Mucosa of rectum (tissue), 2 donors: Measurements from ENCODE around the gene ERCC6L.
A peak's percentile ranks its signal among the peaks of the same experiment; 100 is the strongest.

Experiments
- H3K27ac ChIP-seq, 2 donors: one replicate each; pipeline ENCODE4 v1.7.0; 2013; ENCODE audit warnings: inconsistent platforms in 2 of 2, low read depth in 2 of 2, low read length in 2 of 2
- H3K27me3 ChIP-seq, 2 donors: one replicate each; pipeline ENCODE4 v1.7.0; 2013; ENCODE audit warnings: low read length in 2 of 2; ENCODE audit not compliant: control insufficient read depth in 2 of 2, insufficient read depth in 2 of 2
- H3K36me3 ChIP-seq, 2 donors: one replicate each; pipeline ENCODE4 v1.7.0; 2013; ENCODE audit warnings: low read length in 2 of 2; ENCODE audit not compliant: control insufficient read depth in 2 of 2, insufficient read depth in 2 of 2
- H3K4me1 ChIP-seq, 2 donors: one replicate each; pipeline ENCODE4 v1.7.0; 2013; ENCODE audit warnings: low read length in 2 of 2, mild to moderate bottlenecking in 1 of 2; ENCODE audit not compliant: control insufficient read depth in 2 of 2, insufficient read depth in 2 of 2
- H3K4me3 ChIP-seq, 2 donors: one replicate each; pipeline ENCODE4 v1.7.0; 2013; ENCODE audit warnings: low read length in 2 of 2
- H3K9ac ChIP-seq, 2 donors: one replicate each; pipeline ENCODE4 v1.7.0; 2013; ENCODE audit warnings: low read length in 2 of 2, low read depth in 1 of 2, mild to moderate bottlenecking in 1 of 2
- H3K9me3 ChIP-seq, 2 donors: one replicate each; pipeline ENCODE4 v1.7.0; 2013; ENCODE audit warnings: low read length in 2 of 2; ENCODE audit not compliant: control insufficient read depth in 2 of 2
- donor health status: healthy.
- donor health status: Normal muscosa, but diverticular disease.

Gene ERCC6L, protein sequence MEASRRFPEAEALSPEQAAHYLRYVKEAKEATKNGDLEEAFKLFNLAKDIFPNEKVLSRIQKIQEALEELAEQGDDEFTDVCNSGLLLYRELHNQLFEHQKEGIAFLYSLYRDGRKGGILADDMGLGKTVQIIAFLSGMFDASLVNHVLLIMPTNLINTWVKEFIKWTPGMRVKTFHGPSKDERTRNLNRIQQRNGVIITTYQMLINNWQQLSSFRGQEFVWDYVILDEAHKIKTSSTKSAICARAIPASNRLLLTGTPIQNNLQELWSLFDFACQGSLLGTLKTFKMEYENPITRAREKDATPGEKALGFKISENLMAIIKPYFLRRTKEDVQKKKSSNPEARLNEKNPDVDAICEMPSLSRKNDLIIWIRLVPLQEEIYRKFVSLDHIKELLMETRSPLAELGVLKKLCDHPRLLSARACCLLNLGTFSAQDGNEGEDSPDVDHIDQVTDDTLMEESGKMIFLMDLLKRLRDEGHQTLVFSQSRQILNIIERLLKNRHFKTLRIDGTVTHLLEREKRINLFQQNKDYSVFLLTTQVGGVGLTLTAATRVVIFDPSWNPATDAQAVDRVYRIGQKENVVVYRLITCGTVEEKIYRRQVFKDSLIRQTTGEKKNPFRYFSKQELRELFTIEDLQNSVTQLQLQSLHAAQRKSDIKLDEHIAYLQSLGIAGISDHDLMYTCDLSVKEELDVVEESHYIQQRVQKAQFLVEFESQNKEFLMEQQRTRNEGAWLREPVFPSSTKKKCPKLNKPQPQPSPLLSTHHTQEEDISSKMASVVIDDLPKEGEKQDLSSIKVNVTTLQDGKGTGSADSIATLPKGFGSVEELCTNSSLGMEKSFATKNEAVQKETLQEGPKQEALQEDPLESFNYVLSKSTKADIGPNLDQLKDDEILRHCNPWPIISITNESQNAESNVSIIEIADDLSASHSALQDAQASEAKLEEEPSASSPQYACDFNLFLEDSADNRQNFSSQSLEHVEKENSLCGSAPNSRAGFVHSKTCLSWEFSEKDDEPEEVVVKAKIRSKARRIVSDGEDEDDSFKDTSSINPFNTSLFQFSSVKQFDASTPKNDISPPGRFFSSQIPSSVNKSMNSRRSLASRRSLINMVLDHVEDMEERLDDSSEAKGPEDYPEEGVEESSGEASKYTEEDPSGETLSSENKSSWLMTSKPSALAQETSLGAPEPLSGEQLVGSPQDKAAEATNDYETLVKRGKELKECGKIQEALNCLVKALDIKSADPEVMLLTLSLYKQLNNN

DNA sequence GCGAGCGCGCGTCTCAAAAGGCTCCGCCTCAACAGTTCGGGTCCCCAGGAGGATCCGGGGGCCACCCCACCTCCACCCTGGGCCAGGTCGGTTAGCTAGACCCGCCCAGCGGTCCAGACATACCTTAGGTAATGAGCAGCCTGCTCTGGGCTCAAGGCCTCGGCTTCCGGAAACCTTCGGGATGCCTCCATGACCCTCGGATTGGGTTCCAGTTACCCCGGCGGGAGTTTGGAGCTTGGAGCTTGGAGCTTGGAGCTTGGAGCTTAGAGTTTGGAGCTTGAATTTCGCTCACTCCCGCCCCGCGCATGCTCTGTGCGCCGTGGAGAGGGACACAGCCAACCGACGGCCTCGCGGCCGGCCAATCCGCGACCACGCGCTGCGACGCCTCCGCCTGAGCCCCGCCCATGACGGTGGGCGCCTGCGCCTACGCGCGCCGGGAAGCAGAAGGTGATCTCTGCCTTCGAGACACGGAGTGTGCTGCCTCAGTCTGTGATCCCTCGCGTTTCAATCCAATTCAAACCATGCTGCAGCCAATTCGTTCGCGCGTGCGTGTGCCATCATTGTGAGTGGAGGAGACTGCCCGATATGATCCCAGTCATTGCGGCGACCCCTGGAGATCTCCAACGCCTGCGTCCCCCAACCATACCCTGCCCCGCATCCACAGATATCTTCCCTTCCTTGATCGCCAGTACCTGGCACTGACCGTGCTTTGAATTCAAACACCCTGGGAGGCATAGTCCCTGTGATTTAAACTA lies at the start of gene ERCC6L:
Gene ERCC6L, minus strand, starts transcription at position 307 of the 755 bp plus-strand sequence. Its CDS starts 116 bp downstream, at position 191.
- Histone ChIP-seq H3K9ac (no peak within 1 kb of the TSS), H3K4me3 (peak within 1 kb of the TSS; percentile 35 to 65), H3K9me3 (no peaks in the 10 kb centered on the region), H3K27me3 (no peaks in the 10 kb centered on the region), H3K4me1 (peaks cover 3% of the 10 kb centered on the region in 2 donors), H3K27ac (no peak within 1 kb of the TSS), H3K36me3 (no peaks in the 10 kb centered on the region)

DNA sequence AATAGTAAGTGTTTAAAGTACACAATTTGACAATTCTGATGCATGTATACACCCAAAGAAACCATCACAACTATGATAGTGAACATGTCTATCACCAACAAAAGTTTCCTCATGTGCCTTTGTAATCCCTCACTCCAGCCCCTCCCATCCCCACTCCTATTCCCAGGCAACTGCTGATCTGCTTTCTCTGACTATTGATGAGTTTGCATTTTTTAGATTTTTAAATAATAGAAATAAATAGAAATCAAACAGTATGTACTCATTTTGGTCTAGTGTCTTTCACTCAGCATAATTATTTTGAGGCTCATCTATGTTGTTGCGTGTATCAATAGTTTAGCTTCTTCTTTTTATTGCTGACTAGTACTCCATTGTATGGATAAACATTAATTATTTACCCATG lies 43.5 kb upstream of the ERCC6L start:
- no peaks in the 10 kb centered on the region for H3K4me1 ChIP-seq
- no peak overlapping the region for H3K27ac ChIP-seq
- H3K36me3 ChIP-seq, result no peaks in the 10 kb centered on the region
- H3K9ac ChIP-seq, result no peak overlapping the region
- H3K27me3 ChIP-seq, result peaks cover 4 to 6% of the 10 kb centered on the region in 2 donors
- H3K4me3 ChIP-seq, result no peak overlapping the region
- H3K9me3 ChIP-seq, result no peaks in the 10 kb centered on the region

DNA sequence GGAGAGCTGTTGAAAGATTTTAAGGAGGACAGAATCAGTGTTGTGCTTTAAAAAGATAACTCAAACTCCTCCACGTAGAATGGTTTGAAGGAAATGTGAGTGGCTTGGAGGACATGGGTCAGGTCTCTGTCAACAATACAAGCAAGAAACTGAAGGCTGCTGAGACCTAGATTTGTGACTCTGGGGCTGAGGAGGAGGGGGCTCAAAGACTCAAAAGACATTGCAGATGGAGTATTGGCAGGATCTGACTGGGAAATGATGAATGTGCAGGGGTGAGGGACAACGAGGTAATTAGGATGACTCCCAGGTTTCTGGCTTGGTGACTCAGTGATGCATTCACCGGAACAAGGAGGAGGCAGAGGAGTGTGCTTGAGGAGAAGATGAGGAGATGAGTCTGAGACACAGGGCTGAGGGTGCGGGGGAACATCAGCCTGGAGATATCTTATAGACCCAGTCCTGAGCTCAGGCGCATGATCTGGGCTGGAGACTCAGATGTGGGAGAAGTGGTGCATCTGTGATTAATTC lies 41.6 kb upstream of the ERCC6L start:
- Histone ChIP-seq H3K4me3 (no peak overlapping the region), H3K9me3 (no peaks in the 10 kb centered on the region), H3K36me3 (peaks cover 0 to 2% of the 10 kb centered on the region in 2 donors), H3K4me1 (peaks cover 9% of the 10 kb centered on the region in 2 donors), H3K9ac (no peak overlapping the region), H3K27ac (no peak overlapping the region), H3K27me3 (peaks cover 4 to 6% of the 10 kb centered on the region in 2 donors)

DNA sequence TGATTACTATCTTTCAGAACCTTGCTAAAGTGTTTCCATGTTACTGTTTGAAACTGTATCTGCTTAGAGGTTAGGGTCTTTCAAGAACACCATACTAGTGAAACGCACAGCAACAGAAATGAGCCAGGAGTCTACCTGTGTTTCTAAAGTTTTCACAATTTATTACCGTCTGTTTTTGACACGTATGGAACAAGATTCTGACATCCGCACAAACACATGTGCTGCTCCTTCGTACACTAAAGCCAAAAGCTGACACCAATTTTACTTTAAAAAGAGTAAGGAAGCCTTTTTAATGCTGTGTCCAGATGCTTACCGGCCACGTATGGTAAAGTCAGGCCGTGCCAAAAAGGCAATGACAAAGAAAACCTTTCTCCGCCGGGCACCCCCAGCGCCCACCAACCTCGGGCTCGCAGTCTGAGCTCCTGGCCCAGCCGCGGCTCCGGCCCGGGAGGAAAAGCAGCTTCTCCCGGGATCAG lies 37.7 kb upstream of the ERCC6L start:
- peak overlapping the region; percentile 86 to 88 for H3K9ac ChIP-seq
- H3K27ac ChIP-seq, result peak overlapping the region; percentile 80 to 81
- peaks cover 37 to 40% of the 10 kb centered on the region in 2 donors for H3K36me3 ChIP-seq
- H3K9me3 ChIP-seq, result no peaks in the 10 kb centered on the region
- peak overlapping the region; percentile 90 to 93 for H3K4me3 ChIP-seq
- H3K27me3 ChIP-seq, result peaks cover 2 to 4% of the 10 kb centered on the region in 2 donors
- H3K4me1 ChIP-seq, result peaks cover 12 to 13% of the 10 kb centered on the region in 2 donors

DNA sequence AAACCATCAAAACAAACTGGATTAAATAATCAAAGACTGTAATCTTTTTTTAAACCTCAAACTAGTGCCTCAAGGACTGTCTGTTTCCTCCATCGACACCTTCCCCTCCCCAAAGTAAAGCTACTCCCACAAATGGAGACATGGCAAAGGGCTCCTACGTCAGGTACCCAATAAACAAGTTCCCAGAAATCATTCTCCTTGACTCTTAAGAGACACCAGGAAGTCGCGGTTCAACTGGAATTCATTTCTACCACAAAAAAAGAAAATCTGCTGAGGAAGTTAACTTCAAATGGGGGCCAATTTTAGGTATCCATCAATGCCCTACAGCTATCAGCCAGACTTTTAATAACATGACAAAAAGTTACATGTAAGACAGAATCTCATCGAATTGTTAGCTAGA lies 35.7 kb upstream of the ERCC6L start:
- Histone ChIP-seq H3K36me3 (peaks cover 55% of the 10 kb centered on the region in 2 donors), H3K27me3 (peaks cover 2 to 4% of the 10 kb centered on the region in 2 donors), H3K9ac (peak overlapping the region in 1 of 2 donors; percentile 41), H3K4me3 (no peak overlapping the region), H3K27ac (no peak overlapping the region), H3K4me1 (peaks cover 12 to 13% of the 10 kb centered on the region in 2 donors), H3K9me3 (no peaks in the 10 kb centered on the region)

DNA sequence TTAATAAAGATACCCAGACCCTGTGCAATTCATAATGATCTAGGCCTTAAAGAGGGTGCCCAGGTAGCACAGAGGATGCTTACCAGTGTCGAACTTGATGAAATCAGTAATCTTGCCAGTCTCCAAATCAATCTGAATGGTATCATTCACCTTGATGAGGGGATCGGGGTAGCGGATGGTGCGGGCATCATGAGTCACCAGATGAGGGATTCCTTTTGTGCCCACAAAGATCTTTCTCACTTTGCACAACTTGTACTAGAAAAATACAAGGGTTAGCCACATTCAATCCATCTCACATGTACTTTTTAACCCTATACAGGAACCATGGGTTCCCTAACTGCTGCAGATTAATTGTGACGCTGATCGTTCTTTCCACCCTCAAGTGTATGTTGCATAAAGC lies 34.9 kb upstream of the ERCC6L start:
- H3K9ac ChIP-seq, result no peak overlapping the region
- peaks cover 55 to 63% of the 10 kb centered on the region in 2 donors for H3K36me3 ChIP-seq
- no peak overlapping the region for H3K4me3 ChIP-seq

DNA sequence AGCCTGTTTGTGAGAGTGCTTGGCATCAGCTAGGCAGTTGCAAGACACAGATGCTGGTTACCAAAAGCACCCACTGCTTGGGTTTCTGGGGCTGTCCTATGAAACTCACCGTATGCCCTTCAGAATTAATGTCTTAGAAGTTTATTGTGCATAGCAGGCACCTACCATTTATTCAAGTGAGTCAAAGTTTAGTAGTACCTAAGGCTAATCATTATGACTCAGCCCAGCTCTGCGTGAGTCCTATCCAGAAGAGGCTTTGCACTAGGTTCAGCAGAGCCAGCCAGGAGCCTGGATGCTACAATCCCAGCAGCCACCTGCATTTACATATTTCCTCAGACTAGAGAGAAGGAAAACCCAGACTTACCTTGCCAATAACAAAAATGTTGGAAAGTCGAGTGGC lies 34.0 kb upstream of the ERCC6L start:
- Histone ChIP-seq H3K4me1 (peaks cover 12 to 13% of the 10 kb centered on the region in 2 donors), H3K27ac (no peak overlapping the region), H3K36me3 (peaks cover 58 to 72% of the 10 kb centered on the region in 2 donors), H3K9ac (no peak overlapping the region), H3K27me3 (peaks cover 0 to 2% of the 10 kb centered on the region in 2 donors), H3K4me3 (no peak overlapping the region), H3K9me3 (no peaks in the 10 kb centered on the region)

More for the DNA sequence above, 34.9 kb upstream of the ERCC6L start:
- H3K4me1 ChIP-seq, result peaks cover 12 to 13% of the 10 kb centered on the region in 2 donors
- no peaks in the 10 kb centered on the region for H3K9me3 ChIP-seq
- H3K27me3 ChIP-seq, result peaks cover under 1 to 2% of the 10 kb centered on the region in 2 donors
- H3K27ac ChIP-seq, result no peak overlapping the region

DNA sequence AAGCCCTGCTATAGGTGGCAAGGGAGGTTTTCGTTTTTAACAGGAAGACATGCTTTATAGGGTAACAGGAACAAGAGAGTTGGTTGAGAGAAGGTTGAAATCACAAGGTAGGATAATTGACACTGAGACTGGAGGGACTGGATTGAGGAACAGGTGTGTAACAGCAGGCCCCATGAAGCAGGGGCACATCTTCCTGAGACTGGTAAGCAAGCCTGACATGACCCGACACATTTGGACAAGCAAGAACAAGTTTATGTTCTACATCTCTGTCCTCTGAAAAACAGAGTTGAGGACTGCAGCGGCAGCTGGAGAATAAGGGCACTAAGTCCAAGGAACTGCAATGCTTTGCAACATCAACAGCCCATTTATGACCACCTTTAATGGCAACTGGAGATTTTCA lies 33.0 kb upstream of the ERCC6L start:
- H3K9me3 ChIP-seq, result no peaks in the 10 kb centered on the region
- no peak overlapping the region for H3K27ac ChIP-seq
- H3K4me1 ChIP-seq, result peaks cover 12 to 13% of the 10 kb centered on the region in 2 donors
- peaks cover 59 to 75% of the 10 kb centered on the region in 2 donors for H3K36me3 ChIP-seq
- peak overlapping the region in 1 of 2 donors; percentile 28 for H3K9ac ChIP-seq
- H3K4me3 ChIP-seq, result no peak overlapping the region
- H3K27me3 ChIP-seq, result no peaks in the 10 kb centered on the region
